NCI-H510A (cell line): ENCODE measurements around the gene CDK11B.
"Not testable (repeated sequence)": the region's sequence is repeated elsewhere in the genome, so short reads cannot be mapped to it uniquely, and the experiment has no call there.

Experiments used
- DNase-seq: peaks from one replicate; lab custom pipeline; 2025; lab: John Stamatoyannopoulos, UW

The CDK11B gene

DNA sequence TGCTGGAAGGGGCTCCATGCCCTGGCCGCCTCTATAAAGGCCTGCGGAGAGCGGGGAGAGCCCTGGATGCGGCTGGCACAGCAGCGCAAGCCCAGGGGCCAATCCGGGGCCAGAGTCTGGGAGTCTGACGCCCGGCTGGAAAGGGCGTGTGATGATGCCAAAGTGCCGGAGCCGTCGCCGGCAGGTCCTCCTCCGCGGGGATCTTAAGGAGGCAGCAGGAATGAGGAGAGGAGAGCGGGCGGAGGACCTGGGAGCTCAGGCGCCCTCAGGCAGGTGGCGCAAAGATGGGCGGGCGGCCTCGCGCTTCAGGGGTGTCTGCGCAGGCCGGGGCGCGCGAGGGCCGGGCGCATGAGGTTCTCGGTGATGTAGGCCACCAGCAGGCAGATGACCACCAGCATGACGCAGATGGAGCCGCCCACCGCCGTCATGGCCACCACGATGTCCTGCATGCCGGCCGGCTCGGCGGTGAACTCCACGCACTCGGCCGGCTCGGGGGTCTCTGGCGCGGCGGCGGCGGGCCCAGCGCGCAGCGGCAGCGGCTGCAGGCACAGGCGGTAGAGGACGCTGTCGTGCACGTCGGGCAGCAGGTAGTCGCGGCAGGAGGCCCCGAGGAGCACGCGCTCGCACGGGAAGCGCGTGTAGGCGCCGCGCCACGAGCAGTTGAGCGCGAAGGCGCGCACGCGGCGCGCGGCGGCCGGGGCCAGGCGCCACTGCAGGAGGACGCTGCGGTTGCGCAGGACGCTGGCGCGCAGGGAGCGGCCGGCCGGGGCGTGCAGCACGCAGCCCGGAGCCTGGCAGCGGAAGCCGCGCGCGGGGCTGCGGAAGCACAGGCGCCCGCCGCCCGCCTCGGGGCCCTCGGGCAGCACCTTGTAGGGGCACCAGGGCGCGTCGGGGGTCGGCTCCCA lies 59.5 kb downstream of the CDK11B start:
- no peak for DNase-seq

DNA sequence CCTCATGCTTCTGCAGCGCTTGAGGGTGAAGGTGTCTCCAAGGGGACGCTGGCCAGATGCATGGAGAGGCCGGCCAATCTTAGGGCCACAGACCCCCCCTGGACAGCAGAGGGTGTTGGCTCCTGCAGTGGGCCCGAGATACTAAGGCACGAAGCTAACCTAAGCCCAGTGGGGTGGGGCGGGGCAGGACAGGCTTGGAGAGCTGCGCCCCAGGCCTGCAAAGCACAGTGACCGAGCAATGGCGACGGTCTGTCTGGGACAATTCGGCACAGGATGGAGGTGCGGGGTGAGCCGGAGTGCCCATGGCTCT lies 60.1 kb downstream of the CDK11B start:
- no peak for DNase-seq

DNA sequence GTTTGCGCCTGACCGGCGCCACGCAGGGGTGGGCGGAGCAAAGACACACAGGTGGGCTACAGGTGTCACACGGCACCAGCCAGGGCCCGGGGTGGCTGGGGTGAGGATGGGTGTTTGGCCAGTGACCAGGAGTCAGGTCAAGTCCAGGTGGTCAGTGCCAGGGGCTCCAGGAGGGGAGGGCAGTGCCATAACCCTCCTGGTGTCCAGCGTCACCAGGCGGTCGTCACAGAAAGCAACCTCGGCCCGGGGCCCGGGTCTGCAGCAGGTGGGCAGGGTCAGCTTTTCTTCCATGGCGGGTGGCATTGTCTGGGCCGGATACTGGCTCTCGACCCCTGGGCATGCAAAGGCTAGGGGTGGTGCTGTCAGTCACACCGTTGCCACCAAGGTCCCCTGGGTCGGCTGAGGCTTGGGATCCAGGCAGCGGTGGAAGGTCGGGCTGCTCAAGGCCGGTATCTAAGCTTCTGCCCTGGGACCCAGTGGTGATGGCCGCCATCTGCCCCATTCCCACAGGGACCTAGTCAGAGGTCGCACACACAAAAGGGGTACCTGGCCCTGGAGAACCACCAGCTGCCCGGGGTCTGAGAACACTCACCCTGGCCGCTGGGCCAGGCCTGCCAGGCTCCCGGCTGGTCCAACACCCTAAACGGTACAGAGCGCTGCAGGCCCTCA lies 60.6 kb downstream of the CDK11B start:
- no peak for DNase-seq

DNA sequence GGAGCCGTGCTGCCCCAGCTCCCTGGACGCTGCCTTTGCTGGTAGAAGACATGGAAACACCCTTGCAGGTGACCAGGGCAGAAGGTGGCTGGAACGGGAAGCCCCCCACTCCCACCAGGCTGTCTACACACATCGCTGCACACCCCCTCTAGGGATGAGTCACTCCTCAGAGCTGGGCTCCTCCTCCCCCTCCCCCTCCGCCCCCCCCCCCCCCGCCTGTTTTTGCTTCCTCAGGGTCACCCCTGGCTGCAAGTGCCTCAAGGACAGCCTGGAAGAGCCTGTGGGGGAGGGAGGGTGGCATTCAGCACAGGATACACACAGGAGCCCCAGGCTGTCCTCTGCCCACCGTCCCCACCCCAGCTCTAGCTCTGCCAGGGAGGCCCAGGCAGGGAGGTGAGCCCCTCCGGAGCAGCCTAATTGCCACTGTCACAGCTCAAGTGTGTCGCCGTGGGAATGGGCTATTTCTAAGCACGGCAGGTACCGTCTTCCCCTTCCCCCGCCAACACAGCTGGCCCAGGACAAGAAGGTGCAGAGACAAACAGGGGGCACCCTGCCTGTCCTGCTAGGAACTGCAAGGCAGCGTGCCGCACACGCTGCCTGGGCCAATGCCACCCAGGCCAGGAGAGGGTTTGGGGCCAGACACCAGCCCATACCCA lies 61.4 kb downstream of the CDK11B start:
- DNase-seq = peak; percentile 71

DNA sequence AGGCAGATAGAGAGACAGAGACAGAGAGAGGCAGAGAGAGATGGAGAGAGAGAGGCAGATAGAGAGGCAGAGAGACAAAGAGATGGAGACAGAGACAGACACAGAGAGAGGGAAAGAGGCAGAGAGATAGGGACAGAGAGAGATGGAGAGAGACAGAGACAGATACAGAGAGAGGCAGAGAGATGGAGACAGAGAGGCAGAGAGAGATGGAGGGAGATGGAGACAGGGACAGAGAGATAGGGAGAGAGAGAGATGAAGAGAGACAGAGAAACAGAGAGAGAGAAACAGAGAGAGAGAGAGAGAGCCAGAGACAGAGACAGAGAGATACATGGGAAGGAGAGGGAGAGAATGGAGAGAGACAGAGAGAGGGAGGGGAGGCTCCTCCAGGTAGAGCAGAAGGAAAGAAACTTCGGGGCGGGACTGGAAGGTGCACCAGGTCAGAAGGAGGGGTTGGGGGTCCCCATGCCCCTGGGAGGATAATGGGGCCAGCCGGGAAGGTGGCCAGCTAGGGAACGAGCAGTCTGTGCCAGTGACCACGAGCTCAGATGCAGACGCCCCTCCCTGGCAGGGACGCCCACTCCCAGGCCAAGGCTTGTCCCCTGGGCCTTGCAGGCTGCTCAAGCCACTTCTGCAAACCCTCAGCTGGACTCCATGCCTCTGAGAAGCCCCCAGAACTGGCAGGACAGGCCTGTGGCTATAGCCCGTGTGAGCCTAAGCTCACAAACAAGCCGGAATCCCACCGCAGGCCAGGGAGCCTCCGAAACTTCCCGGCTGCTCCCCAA lies 62.1 kb downstream of the CDK11B start:
- no peak for DNase-seq

DNA sequence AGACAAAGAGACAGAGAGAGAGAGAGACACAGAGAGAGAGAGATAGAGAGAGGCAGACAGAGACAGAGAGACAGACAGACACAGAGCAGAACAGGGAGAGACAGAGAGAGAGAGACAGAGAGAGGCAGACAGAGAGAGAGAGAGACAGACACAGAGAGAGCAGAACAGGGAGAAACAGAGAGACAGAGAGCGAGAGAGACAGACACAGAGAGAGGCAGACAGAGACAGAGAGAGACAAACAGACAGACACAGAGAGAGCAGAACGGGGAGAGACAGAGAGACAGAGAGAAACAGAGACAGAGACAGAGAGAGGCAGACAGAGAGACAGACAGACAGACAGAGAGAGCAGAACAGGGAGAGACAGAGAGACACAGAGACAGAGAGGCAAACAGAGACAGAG lies 63.5 kb downstream of the CDK11B start:
- not testable (repeated sequence) for DNase-seq

DNA sequence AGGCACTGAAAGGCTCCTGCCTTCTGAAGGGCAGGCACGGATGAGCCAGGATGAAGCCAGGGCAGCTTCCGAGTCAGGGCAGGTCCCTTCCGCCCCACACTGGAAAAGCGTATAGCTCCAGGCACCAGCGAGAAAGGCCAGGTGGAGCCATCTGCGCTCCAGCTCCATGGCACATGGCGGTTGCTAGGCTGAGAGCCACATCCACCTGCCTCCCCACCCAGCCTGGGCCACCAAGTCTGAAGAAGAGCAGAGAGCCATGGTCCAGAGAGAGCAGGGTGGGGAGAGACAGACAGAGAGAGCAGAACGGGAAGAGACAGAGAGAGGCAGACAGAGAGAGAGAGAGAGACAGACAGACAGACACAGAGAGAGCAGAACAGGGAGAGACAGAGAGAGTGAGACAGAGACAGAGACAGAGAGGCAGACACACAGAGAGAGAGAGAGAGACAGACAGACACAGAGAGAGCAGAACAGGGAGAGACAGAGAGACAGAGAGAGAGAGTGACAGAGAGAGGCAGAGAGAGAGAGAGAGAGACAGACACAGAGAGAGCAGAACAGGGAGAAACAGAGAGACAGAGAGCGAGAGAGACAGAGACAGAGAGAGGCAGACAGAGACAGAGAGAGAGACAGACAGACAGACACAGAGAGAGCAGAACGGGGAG lies 64.1 kb downstream of the CDK11B start:
- peak; percentile 91 for DNase-seq

DNA sequence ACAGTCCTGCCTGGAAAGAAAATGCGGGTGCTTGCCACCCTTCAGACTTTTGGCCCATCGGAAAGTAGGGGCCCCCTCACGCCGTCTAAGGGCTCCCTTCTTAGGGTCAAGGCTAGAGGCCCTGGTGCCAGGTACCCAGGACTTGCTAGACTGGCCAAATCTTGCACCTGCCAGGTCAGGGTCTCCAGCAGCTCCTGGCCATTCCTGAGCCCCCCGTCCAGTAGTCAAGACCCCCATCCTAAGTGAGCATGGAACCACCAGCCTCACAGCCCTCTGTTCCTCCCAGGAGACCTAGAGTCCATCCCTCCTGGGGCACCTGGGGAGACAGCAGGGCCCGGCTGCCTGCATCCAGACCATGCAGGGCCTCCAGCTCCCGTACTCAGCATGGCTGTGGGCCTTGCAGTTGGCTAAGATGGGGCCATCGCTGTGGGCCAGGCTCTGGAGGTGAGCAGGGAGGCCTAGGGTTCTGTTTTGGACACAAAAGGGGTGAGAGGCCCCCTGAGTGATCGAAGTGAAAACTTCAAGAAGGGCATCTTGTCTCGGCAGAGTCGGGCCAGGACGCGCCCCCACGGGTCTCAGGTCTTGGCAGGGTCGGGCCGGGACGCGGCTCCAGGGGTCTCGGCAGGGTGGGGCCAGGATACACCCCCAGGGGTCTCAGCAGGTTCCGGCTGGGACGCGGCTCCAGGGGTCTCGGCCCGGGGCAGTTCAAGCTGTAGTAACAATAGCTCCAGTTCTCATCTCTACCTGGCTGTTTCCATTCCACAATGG lies 64.8 kb downstream of the CDK11B start:
- no peak for DNase-seq

DNA sequence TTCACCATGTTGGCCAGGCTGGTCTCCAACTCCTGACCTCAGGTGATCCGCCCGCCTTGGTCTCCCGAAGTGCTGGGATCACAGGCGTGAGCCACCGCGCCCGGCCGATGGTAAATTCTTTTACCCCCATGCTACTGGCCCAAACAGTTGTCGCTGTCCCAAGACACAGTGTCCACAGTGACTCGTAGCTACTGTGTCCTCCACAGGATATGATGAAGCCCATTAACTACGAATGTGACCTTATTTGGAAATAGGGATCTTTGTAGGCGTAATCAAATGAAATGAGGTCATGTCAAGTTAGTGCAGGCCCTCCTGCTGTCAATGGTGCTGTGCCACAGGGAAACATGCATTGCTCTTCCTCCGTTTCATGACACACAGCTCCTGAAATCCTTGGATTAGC lies 67.4 kb downstream of the CDK11B start:
- DNase-seq = no peak
